Ovary (tissue), 3 donors: Measurements from ENCODE around the gene COL4A3.

Experiments used
- CTCF ChIP-seq, 3 donors: fragments of 450-650 bp in 2 of 3; fragments of 200-600 bp in 1 of 3; IDR thresholded peaks; one replicate each; pipeline versions ENCODE4 v1.5.1 to v1.8.0; 2016 to 2022; ENCODE audit warnings: antibody characterized with exemption in 3 of 3, mild to moderate bottlenecking in 1 of 3
- POLR2A ChIP-seq: fragments of 450-650 bp; IDR thresholded peaks from one replicate; pipeline ENCODE4 v1.6.1; 2017; ENCODE audit warnings: antibody characterized with exemption, mild to moderate bottlenecking, moderate library complexity
- donor health status: DM: no; HTN: no; CAD: no.

- TF ChIP-seq CTCF (IDR thresholded peaks at IDR 0.05) (no peak), POLR2A (no peak)
Measured at GRCh38 chr2:227280895-227281294, 116.5 kb downstream of the COL4A3 start.
